Activated T-helper 17 cell treated with anti-CD3 and anti-CD28 coated beads, Interleukin-2, amount 50 U/mL, for 72 hours (primary cell): ENCODE data around the gene RECQL. TPM values are rescaled to one million over a fixed set of nuclear protein-coding genes. Genes with fewer than 3 reads are reported as not detected.
A peak's percentile ranks its signal among the peaks of the same experiment; 100 is the strongest.
"Not testable (repeated sequence)": the region's sequence is repeated elsewhere in the genome, so short reads cannot be mapped to it uniquely, and the experiment has no call there.

Experiments
- ATAC-seq: fragments of 150-1000 bp; cut with Tn5 transposase; replicated peaks from 2 replicates; pipeline ENCODE4 v1.10.0; 2021; ENCODE audit warnings: mild to moderate bottlenecking, moderate library complexity
- H3K27ac Mint-ChIP-seq: one replicate; pipeline ENCODE4 v1.8.0; 2022; ENCODE audit warnings: mixed read lengths
- H3K27me3 Mint-ChIP-seq: one replicate; pipeline ENCODE4 v1.8.0; 2022; ENCODE audit warnings: mixed read lengths
- H3K36me3 Mint-ChIP-seq: one replicate; pipeline ENCODE4 v1.8.0; 2022; ENCODE audit warnings: low read depth, mild to moderate bottlenecking, mixed read lengths
- H3K4me1 Mint-ChIP-seq: one replicate; pipeline ENCODE4 v1.8.0; 2022; ENCODE audit warnings: mixed read lengths
- H3K4me3 Mint-ChIP-seq: one replicate; pipeline ENCODE4 v1.8.0; 2022; ENCODE audit warnings: mild to moderate bottlenecking, mixed read lengths
- H3K9me3 Mint-ChIP-seq: one replicate; pipeline ENCODE4 v1.8.0; 2022; ENCODE audit warnings: mixed read lengths
- total RNA-seq, 2 donors: library from RNA; stranded (reverse); gene quantifications; one replicate each; pipeline ENCODE4 v1.2.3, GENCODE V29; 2022

Gene RECQL
- total RNA-seq, 2 donors from 2014 or later, result 82.2 to 95.4 TPM

DNA sequence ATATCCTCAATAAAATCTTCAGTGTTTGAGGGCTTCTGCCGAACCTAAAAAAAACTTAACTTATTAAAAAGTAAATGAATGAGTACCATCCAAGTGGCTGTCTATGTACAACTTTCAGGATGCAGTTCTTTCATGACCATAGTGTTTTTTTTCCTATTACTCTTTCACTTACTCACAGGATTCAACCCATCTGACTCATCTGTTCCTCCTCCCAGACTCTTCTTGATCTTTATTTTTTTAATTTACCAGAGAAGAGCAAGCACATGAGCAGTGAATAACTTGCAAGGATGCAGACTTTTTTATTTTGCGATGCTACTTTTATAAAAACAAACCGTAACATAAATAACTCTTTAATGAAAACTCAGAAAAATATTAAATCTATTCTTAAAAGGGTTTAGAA lies 24.5 kb downstream of the RECQL start:
- no peaks in the 10 kb centered on the region for H3K9me3 Mint-ChIP-seq
- no peaks in the 10 kb centered on the region for H3K36me3 Mint-ChIP-seq
- H3K4me1 Mint-ChIP-seq, result peaks cover 8% of the 10 kb centered on the region
- peak overlapping the region; percentile 19 for H3K4me3 Mint-ChIP-seq
- no peaks in the 10 kb centered on the region for H3K27me3 Mint-ChIP-seq
- H3K27ac Mint-ChIP-seq, result peak overlapping the region; percentile 89
- peak; percentile 97 for ATAC-seq

DNA sequence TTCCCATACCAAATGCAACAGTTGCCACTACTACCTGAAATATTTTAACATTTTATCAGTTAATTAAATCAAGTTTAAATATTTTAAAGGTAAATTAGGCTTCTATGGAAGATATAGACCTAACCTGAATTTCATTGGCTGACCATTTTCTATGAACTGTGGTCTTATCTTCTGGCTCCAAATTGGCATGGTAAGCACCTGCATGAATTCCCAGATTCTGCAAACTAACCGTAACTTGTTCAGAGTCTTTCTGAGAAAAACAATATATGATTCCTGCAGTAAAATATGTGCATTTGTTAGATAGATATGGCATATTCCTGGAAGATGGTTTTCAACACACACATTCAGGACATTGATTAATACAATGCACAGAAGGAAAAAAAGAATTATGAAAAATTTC lies 25.9 kb downstream of the RECQL start:
- H3K4me3 Mint-ChIP-seq, result no peak overlapping the region
- no peak overlapping the region for H3K27ac Mint-ChIP-seq
- no peaks in the 10 kb centered on the region for H3K9me3 Mint-ChIP-seq
- no peaks in the 10 kb centered on the region for H3K36me3 Mint-ChIP-seq
- H3K27me3 Mint-ChIP-seq, result no peaks in the 10 kb centered on the region
- no peak for ATAC-seq
- peaks cover 8% of the 10 kb centered on the region for H3K4me1 Mint-ChIP-seq

DNA sequence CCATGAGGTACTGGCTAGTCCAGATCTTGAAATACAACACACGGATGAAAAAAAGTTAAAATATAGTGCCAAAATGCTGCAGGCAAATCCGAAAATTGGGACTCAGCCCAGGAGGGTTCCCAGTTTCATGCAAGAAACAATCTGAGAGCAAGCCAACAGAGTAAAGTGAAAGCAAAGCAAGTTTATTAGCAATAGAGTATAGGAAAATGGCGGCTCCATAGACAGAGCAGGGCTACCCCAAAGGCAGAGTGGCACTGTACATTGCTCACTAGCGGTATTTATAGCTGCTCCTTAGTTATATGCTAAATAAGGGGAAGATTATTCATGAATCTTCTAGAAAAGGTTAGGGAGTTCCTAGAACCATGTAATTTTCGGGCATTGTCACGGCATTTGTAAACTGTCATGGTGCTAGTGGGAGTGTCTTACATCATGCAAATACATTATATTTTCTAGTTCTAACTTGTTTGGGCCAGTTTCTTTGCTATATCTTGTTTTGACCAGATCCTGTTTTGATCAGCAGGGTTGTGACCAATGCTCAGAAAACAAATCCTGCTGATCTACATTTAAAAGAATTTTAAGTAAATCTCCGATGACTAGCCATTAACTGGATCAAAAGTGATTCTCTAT lies 29.1 kb downstream of the RECQL start:
- no peaks in the 10 kb centered on the region for H3K9me3 Mint-ChIP-seq
- peaks cover 25% of the 10 kb centered on the region for H3K36me3 Mint-ChIP-seq

DNA sequence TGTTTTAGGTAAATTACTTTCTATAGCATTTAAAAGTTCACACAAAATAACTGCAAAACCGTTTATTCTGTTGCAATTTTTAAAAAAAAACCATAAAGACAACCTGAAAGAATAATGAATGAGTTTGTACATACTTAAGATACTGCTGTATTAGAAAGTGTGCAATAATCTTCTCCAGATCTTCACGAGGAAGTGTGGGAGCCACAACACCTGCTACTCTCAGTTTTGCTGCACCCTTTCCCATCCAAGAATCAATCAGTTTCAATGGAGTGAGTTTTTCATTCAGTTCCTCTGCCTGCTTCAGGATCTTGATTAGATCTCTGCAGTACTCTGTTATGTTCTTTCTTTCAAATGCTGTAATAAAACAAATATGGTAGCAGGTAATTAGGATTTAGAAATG lies 30.1 kb downstream of the RECQL start:
- peak overlapping the region; percentile 20 for H3K27ac Mint-ChIP-seq
- H3K27me3 Mint-ChIP-seq, result no peaks in the 10 kb centered on the region
- no peaks in the 10 kb centered on the region for H3K9me3 Mint-ChIP-seq
- ATAC-seq, result no peak
- H3K36me3 Mint-ChIP-seq, result peaks cover 35% of the 10 kb centered on the region
- H3K4me1 Mint-ChIP-seq, result peaks cover under 1% of the 10 kb centered on the region
- no peak overlapping the region for H3K4me3 Mint-ChIP-seq

More for the DNA sequence above, 29.1 kb downstream of the RECQL start:
- Mint-ChIP-seq H3K4me3 (no peak overlapping the region), H3K4me1 (peaks cover 8% of the 10 kb centered on the region), H3K27me3 (no peaks in the 10 kb centered on the region), H3K27ac (no peak overlapping the region)
- ATAC-seq, result no peak

DNA sequence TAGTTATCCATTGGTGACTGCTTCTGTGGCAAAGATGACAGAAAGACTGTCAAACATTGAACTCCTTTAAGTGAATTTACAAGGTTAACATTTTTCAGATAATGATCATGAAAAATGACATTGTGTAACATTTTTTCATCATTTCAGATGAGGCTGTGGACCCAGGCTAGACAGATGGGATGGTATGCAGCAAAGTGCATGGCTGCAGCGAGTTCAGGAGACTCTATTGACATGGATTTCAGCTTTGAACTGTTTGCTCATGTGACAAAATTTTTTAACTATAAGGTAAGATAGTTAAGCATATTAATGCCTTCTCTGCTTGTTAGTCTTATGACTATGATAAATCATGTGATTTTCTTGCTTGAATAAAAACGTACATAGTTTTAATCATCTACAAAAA lies 34.1 kb downstream of the RECQL start:
- H3K9me3 Mint-ChIP-seq, H3K4me1 Mint-ChIP-seq: not testable (repeated sequence)
- H3K36me3 Mint-ChIP-seq, result peaks cover 75% of the 10 kb centered on the region

DNA sequence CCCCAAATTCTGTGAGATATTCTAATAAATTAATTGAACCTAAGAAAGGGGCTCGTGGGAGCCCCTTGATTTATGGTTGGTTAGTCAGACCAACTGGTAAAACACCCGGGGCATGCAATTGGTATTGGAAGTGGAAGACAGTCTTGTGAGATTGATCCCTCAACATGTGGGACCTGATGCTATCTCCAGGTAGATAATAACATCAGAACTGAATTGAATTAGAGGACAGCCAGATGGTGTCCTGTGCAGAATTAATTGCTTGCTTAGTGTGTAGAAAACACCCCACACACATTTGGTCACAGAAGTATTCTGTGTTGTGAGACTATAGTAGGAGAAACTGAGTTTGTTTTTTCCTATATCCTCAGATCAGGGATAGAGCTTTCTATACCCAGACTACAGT lies 42.0 kb downstream of the RECQL start:
- no peak overlapping the region for H3K4me3 Mint-ChIP-seq
- H3K36me3 Mint-ChIP-seq, result peaks cover 93% of the 10 kb centered on the region
- H3K27ac Mint-ChIP-seq, result no peak overlapping the region
- ATAC-seq, result no peak
- H3K9me3 Mint-ChIP-seq, result no peaks in the 10 kb centered on the region
- H3K27me3 Mint-ChIP-seq, result no peaks in the 10 kb centered on the region
- peaks cover 30% of the 10 kb centered on the region for H3K4me1 Mint-ChIP-seq

More for the DNA sequence above, 34.1 kb downstream of the RECQL start:
- not testable (repeated sequence) for ATAC-seq, H3K27ac Mint-ChIP-seq, H3K4me3 Mint-ChIP-seq, H3K27me3 Mint-ChIP-seq

DNA sequence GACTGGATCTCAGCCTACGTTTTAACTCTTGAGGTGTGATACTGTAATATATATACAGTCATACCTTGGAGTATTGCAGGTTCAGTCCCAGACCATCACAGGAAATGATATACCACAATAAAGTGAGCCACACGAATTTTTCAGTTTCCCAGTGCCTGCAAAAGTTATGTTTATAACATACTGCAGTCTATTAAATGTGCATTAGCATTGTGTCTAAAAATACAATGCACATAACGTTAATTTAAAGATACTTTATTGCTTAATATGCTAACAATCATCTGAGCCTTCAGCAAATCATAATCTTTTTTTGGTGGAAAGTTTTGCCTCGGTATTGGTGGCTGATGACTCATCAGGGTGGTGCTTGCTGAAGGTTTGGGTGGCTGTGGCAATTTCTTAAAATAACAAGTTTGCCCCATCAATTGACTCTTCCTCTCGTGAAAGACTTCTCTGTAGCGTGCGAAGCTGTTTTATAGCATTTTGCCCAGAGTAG lies 45.1 kb downstream of the RECQL start:
- Mint-ChIP-seq H3K36me3 (peaks cover 89% of the 10 kb centered on the region), H3K9me3 (no peaks in the 10 kb centered on the region), H3K4me1 (peaks cover 49% of the 10 kb centered on the region), H3K27ac (peak overlapping the region; percentile 95), H3K27me3 (no peaks in the 10 kb centered on the region), H3K4me3 (peak overlapping the region; percentile 75)
- peak; percentile 88 for ATAC-seq

DNA sequence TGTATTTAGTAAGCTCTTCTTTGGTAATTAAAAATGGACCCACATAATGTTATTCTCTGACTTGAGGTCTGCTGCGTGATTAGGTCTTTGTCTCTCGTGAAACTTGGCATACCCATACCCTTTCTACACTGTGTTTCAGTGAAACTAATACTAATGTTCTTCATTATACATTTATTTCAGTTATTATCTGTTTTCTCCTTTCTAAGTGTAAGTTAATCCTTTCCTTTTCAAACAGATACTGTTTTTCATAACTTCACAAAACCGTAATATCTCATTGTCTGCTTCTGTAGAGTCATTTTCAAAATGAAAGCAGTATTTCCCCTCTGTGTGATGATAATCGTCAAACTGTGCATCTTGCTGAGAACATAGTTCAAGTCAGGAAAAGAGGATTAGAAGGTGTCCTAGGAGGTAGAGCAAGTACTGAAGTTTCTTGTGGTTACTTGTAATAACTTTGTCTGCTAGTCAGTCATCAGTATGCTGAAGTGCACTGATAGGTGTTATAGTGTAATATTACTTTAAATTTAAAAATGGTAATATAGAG lies 48.1 kb downstream of the RECQL start:
- Mint-ChIP-seq H3K4me1 (peaks cover 48% of the 10 kb centered on the region), H3K27ac (peak overlapping the region; percentile 74), H3K27me3 (no peaks in the 10 kb centered on the region), H3K36me3 (peaks cover 90% of the 10 kb centered on the region), H3K4me3 (peak overlapping the region; percentile 60), H3K9me3 (no peaks in the 10 kb centered on the region)
- peak; percentile 64 for ATAC-seq

DNA sequence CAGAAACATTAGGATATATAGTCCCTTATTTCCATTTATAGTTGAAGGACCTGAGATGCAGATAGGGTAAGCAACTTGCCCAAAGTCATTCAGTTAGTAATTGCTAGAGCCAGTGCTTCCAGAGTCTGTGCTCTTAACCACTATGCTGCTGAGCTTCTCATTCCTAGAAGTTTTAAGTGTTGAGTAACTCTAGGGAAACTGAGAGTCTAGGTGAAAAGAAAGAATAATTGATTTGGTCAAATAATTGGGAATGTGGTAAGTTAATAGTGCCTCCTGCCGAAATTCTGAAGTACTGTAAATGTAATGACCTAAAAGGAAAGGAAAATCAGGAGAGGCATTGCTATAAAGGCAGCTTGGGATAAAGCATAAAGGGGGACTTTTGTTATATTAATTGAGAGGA lies 49.9 kb downstream of the RECQL start:
- no peaks in the 10 kb centered on the region for H3K9me3 Mint-ChIP-seq
- H3K36me3 Mint-ChIP-seq, result peaks cover 90% of the 10 kb centered on the region
- H3K27ac Mint-ChIP-seq, result no peak overlapping the region

DNA sequence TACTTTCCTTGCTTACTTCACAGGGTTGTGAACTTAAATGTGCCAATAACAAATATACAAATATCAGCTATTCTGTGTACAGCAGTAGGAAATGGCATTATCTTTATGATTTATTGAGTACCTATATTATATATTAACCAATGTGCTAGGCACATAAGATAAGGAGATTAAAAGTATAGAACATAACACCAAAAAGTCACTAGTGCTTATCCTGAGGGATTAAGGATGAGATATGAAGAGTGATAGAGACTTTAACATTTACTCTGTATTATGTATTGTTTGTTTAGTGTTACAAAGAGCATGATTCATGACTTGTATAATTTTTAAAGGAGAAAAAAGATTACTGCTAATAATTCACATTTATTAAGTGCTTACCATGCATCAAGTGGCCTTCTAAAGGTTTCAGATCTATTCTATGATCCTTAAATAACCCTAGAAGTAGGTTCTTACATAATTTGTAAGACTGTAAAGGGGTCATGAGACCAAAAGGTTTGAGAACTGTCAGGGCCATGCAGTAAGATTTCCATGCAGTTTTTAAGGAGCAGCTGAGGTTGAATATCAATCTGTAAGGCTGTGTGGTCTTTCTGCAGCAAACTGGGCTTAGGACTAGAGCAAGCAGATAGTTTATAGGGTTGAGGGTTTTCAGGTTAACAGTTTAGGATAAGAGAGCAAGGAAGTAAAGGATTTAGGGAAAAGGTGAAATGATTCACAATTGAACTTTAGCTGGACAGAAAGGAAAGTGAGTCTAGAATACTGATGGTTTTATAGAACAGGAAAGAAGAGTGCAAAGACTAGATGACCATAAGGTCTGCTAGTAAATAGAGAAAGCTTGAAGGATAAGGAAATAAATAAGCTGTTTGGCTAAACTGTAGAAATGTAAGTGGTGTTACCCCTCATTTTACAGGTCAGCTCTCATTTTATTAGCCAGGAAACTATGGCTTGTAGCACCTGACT lies 57.0 kb downstream of the RECQL start:
- Mint-ChIP-seq H3K36me3 (peaks cover 99% of the 10 kb centered on the region), H3K27ac (peak overlapping the region; percentile 6)

More for the DNA sequence above, 49.9 kb downstream of the RECQL start:
- Mint-ChIP-seq H3K4me3 (no peak overlapping the region), H3K27me3 (no peaks in the 10 kb centered on the region), H3K4me1 (peaks cover 35% of the 10 kb centered on the region)
- ATAC-seq, result no peak

DNA sequence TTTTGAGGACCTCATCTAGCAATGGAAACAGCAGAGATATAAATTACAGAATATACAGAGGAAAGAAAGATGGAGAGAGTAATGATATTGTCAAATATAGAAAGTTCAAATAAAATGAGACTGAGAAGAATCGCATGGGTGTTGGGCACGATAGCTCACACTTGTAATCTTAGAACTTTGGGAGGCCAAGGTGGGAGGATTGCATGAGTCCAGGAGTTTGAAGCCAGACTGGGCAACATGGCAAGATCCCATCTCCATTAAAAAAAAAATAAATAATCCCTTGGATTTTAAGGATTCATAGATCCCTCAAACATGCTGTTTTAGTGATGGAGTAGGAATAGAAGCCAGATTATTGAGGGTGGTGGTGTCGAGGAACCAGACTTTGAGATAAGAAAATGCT lies 62.1 kb downstream of the RECQL start:
- peaks cover 31% of the 10 kb centered on the region for H3K4me1 Mint-ChIP-seq
- peak overlapping the region; percentile 97 for H3K27ac Mint-ChIP-seq
- peaks cover 64% of the 10 kb centered on the region for H3K36me3 Mint-ChIP-seq
- no peak for ATAC-seq
- H3K4me3 Mint-ChIP-seq, result peak overlapping the region; percentile 93
- no peaks in the 10 kb centered on the region for H3K9me3 Mint-ChIP-seq
- no peaks in the 10 kb centered on the region for H3K27me3 Mint-ChIP-seq

More for the DNA sequence above, 57.0 kb downstream of the RECQL start:
- no peak for ATAC-seq
- no peaks in the 10 kb centered on the region for H3K27me3 Mint-ChIP-seq
- no peak overlapping the region for H3K4me3 Mint-ChIP-seq
- no peaks in the 10 kb centered on the region for H3K9me3 Mint-ChIP-seq
- peaks cover 23% of the 10 kb centered on the region for H3K4me1 Mint-ChIP-seq

DNA sequence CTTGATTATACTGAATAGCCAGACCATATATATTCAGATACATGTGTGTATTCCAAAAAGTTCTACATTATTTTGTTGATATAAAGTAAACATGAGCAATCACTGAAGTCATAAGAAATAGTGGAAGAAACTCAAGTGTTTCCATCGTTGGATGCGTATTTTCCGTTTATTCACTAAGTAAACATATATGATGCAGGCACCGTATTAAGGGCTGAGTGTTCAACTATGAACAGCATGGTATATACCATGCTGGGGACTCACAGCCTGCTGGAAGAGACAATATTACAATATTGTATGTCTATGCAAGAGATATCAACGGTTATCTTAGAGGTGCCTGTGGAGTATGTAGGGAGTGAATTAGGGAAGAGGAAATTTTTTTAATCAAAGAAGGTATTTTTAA lies 62.8 kb downstream of the RECQL start:
- H3K27ac Mint-ChIP-seq, result peak overlapping the region; percentile 97
- no peaks in the 10 kb centered on the region for H3K9me3 Mint-ChIP-seq
- peak overlapping the region; percentile 93 for H3K4me3 Mint-ChIP-seq
- ATAC-seq, result peak; percentile 12
- H3K36me3 Mint-ChIP-seq, result peaks cover 56% of the 10 kb centered on the region
- peaks cover 31% of the 10 kb centered on the region for H3K4me1 Mint-ChIP-seq
- H3K27me3 Mint-ChIP-seq, result no peaks in the 10 kb centered on the region

DNA sequence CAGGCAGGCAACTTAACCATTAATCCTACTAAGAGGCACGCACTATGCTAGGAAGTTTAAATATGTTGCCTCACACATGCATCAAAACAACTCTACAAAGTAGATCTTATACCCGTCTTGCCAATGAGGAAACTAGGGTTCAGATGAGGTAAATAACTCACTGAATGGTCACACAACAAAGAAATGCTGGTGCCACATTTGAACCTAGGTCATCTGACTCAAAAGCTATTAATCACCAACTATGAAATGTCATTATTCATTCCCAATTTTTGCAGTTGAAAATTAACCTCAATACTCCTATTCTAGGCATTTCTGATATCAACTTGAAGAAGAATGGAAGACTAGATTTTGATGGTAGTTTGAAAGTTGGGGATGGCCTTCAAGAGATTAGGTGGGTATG lies 66.7 kb downstream of the RECQL start:
- Mint-ChIP-seq H3K9me3 (no peaks in the 10 kb centered on the region), H3K4me1 (peaks cover 18% of the 10 kb centered on the region), H3K36me3 (peaks cover 18% of the 10 kb centered on the region), H3K27ac (no peak overlapping the region), H3K4me3 (no peak overlapping the region), H3K27me3 (no peaks in the 10 kb centered on the region)
- ATAC-seq, result no peak

DNA sequence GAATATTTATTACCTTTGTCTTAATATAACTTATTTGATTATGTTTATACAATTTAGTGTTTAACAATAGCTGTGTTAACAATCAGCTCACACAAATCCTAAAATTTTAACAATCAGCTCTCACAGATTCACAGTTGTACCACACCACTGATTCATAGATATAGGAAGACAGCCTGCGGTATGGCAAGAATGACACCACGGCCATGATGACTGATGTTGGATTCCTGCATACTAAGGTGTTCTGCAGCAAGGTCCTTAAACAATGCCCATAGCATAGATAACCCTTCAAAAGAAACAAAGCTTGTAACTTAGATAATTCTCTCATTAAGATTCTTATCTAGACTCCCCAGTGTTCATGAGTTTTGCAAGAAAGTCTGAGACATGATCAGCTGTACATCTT lies 67.9 kb downstream of the RECQL start:
- no peak for ATAC-seq
- no peak overlapping the region for H3K4me3 Mint-ChIP-seq
- no peak overlapping the region for H3K27ac Mint-ChIP-seq
- peaks cover 8% of the 10 kb centered on the region for H3K4me1 Mint-ChIP-seq
- H3K36me3 Mint-ChIP-seq, result peaks cover 6% of the 10 kb centered on the region
- no peaks in the 10 kb centered on the region for H3K9me3 Mint-ChIP-seq
- H3K27me3 Mint-ChIP-seq, result no peaks in the 10 kb centered on the region
